Urinary bladder (tissue), 4 donors: ENCODE measurements around the gene ZAP70. TPM values are rescaled to one million over a fixed set of nuclear protein-coding genes. Genes with fewer than 3 reads are reported as not detected.
"Not testable (repeated sequence)": the region's sequence is repeated elsewhere in the genome, so short reads cannot be mapped to it uniquely, and the experiment has no call there.

ENCODE experiments used
- DNase-seq: peaks from one replicate; pipeline ENCODE4 v3.0.0-alpha.2; 2015; ENCODE audit errors: extremely low spot score
- H3K27ac ChIP-seq: one replicate; pipeline ENCODE4 v1.5.1; 2013; ENCODE audit warnings: low read depth, mild to moderate bottlenecking, moderate library complexity
- H3K36me3 ChIP-seq: one replicate; pipeline ENCODE4 v1.6.1; 2013; ENCODE audit warnings: mild to moderate bottlenecking, moderate library complexity; ENCODE audit not compliant: insufficient read depth
- H3K4me1 ChIP-seq: one replicate; pipeline ENCODE4 v1.6.1; 2013; ENCODE audit warnings: mild to moderate bottlenecking, moderate library complexity; ENCODE audit not compliant: insufficient read depth
- H3K4me3 ChIP-seq: one replicate; pipeline ENCODE4 v1.5.1; 2013; ENCODE audit warnings: low read depth, low read length
- WGBS: extraction: QIAGEN DNeasy Blood & Tissue Kit; methylation state at CpG from one replicate; pipeline ENCODE4 v1.1.7; 2013; 5-methylcytosine and 5-hydroxymethylcytosine counted together
- polyA plus RNA-seq: library from polyadenylated mRNA; stranded (reverse); fragments of 200-250 nt; gene quantifications from one replicate; pipeline ENCODE4 v1.2.3, GENCODE V29; 2013
- total RNA-seq: library from RNA; depleted of rRNA; stranded (reverse); fragments of >200 nt; gene quantifications from one replicate; pipeline ENCODE4 v1.2.3, GENCODE V29; 2014
- donor health status: healthy with polysubstance abuse.
- donor health status: healthy.

The ZAP70 gene
- total and polyA plus RNA-seq, 2 donors: 1.9 to 2.5 TPM

GRCh38 chr2:97678298-97678697 lies 35.1 kb upstream of the ZAP70 start:
- 88% methylated on average over 1 of the region's 1 CpG for WGBS
- no peak overlapping the region for H3K27ac ChIP-seq
- DNase-seq: no peak
- peaks cover 1% of the 10 kb centered on the region for H3K36me3 ChIP-seq
- no peaks in the 10 kb centered on the region for H3K4me1 ChIP-seq
- no peak overlapping the region for H3K4me3 ChIP-seq

DNA sequence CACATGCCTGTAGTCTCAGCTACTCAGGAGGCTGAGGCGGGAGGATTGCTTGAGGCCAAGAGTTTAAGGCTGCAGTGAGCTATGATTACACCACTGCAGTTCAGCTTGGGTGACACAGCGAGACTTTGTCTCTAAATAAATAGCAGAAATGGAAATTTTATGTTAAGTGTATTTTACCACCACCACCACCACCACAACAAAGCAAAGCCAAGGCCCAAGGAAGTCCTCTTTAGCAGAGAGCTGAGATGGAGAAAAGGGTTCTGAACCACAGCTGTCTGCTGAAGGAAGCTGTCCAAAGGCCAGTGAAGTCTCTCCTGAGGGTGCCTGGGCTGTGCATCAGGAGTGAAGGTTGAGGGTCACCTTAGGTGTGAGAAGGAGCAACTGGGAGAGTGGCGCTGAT lies 26.1 kb upstream of the ZAP70 start:
- not testable (repeated sequence) for H3K4me3 ChIP-seq, H3K27ac ChIP-seq, H3K36me3 ChIP-seq, H3K4me1 ChIP-seq, DNase-seq
- WGBS: 94% methylated on average over 2 of the region's 3 CpGs

- Histone ChIP-seq H3K4me3 (no peak overlapping the region), H3K4me1 (no peaks in the 10 kb centered on the region), H3K27ac (no peak overlapping the region), H3K36me3 (no peaks in the 10 kb centered on the region)
- no peak for DNase-seq
- WGBS: 82% methylated on average over 11 of the region's 11 CpGs
Observed at GRCh38 chr2:97688062-97688827, 25.1 kb upstream of the ZAP70 start.

- 45% methylated on average over 6 of the region's 6 CpGs for WGBS
- no peaks in the 10 kb centered on the region for H3K36me3 ChIP-seq
- no peaks in the 10 kb centered on the region for H3K4me1 ChIP-seq
- H3K4me3 ChIP-seq: no peak overlapping the region
- no peak for DNase-seq
- H3K27ac ChIP-seq: no peak overlapping the region
Observed at GRCh38 chr2:97691166-97691565, 22.2 kb upstream of the ZAP70 start.

GRCh38 chr2:97693476-97693875 lies 19.9 kb upstream of the ZAP70 start:
- DNase-seq: no peak
- H3K4me1 ChIP-seq: peaks cover 1% of the 10 kb centered on the region
- H3K27ac ChIP-seq: no peak overlapping the region
- H3K36me3 ChIP-seq: no peaks in the 10 kb centered on the region
- H3K4me3 ChIP-seq: no peak overlapping the region

- Histone ChIP-seq H3K4me1 (peaks cover 1% of the 10 kb centered on the region), H3K36me3 (no peaks in the 10 kb centered on the region), H3K27ac (no peak overlapping the region), H3K4me3 (no peak overlapping the region)
- 86% methylated on average over 5 of the region's 5 CpGs for WGBS
- DNase-seq: no peak
Observed at GRCh38 chr2:97695744-97696143, 17.6 kb upstream of the ZAP70 start.

- no peak overlapping the region for H3K4me3 ChIP-seq
- H3K4me1 ChIP-seq: peaks cover 1% of the 10 kb centered on the region
- DNase-seq: peak; percentile 64
- H3K36me3 ChIP-seq: no peaks in the 10 kb centered on the region
- WGBS: 27% methylated on average over 14 of the region's 14 CpGs
- no peak overlapping the region for H3K27ac ChIP-seq
Observed at GRCh38 chr2:97697252-97698235, 15.8 kb upstream of the ZAP70 start.

- no peak for DNase-seq
- Histone ChIP-seq H3K4me1 (peaks cover 1% of the 10 kb centered on the region), H3K27ac (no peak overlapping the region), H3K4me3 (no peak overlapping the region), H3K36me3 (no peaks in the 10 kb centered on the region)
- WGBS: 73% methylated on average over 4 of the region's 4 CpGs
Observed at GRCh38 chr2:97698530-97698929, 14.8 kb upstream of the ZAP70 start.

GRCh38 chr2:97699765-97700444 lies 13.5 kb upstream of the ZAP70 start:
- no peak for DNase-seq
- no peaks in the 10 kb centered on the region for H3K36me3 ChIP-seq
- WGBS: 60% methylated on average over 11 of the region's 11 CpGs
- H3K27ac ChIP-seq: no peak overlapping the region
- no peak overlapping the region for H3K4me3 ChIP-seq
- peaks cover 1% of the 10 kb centered on the region for H3K4me1 ChIP-seq

GRCh38 chr2:97701186-97701585 lies 12.2 kb upstream of the ZAP70 start:
- Histone ChIP-seq H3K27ac (no peak overlapping the region), H3K36me3 (no peaks in the 10 kb centered on the region), H3K4me3 (no peak overlapping the region), H3K4me1 (peaks cover 1% of the 10 kb centered on the region)
- 82% methylated on average over 13 of the region's 13 CpGs for whole genome bisulfite sequencing
- no peak for DNase-seq

DNA sequence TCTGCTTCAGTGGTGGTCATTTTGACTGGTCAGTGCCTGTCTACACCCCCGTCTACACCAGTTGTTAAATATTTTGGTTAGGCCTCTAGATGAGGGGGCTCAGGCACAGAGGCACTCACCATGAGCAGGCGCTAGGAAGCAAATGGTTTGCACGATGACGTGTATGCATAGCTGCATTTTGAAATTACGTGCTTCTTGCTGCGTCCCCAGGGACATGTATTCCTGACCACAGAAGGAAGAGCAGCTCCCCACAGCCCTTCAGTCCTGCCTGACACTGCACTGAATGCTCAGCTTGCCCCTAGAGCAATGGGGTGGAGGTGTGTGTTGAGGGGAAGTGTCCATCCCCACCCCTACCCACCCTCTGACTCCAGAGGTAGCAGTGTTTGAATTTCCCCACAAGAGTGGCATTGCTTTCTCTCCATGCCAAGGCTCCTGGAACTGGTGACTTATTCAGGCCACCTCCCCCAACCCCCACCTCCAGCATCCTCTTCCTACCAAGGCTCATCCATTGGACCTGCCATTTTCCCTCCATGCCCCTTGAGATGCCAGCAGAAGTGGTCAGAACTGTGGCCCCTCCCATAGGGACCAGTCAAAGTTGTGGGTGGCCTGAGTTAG lies 11.4 kb upstream of the ZAP70 start:
- DNase-seq: no peak
- Histone ChIP-seq H3K27ac (no peak overlapping the region), H3K4me1 (no peaks in the 10 kb centered on the region), H3K36me3 (no peaks in the 10 kb centered on the region), H3K4me3 (no peak overlapping the region)
- 89% methylated on average over 6 of the region's 6 CpGs for WGBS

DNA sequence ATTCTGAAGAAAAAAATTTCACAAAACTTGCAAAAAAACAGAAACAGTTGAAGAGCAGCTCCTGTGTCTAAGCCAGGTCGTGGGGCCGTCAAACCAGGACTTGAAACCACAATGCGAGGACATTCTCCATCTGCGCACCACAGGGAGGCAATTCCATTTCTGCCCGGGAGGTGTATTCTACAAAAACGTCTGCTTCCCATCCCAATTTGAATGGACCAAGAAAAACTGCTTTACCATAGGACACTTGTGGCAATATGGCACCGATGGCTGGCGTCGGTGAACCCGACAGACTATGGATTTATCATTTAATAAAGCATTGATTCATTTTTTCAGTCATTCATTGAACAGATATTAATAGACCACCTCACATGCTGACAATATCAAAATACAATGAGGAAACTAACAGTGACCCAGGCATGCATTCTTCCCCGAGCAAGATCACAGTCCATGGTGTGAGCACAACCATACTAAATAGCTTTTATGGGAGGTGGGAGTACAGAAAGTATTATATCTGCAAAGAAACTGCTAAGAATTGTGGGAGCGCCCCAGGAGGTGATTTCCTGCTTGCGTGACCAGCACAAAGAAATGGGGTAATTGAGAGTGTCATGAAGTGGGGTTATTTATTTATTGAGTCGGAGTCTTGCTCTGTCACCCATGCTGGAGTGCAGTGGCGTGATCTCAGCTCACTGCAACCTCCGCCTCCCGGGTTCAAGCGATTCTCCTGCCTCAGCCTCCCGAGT lies 10.5 kb upstream of the ZAP70 start:
- 89% methylated on average over 19 of the region's 19 CpGs for WGBS

GRCh38 chr2:97703741-97704140 lies 9.6 kb upstream of the ZAP70 start:
- 83% methylated on average over 3 of the region's 3 CpGs for WGBS
- Histone ChIP-seq H3K4me3 (no peak overlapping the region), H3K36me3 (no peaks in the 10 kb centered on the region)

More for the DNA sequence above, 10.5 kb upstream of the ZAP70 start:
- Histone ChIP-seq H3K4me1 (no peaks in the 10 kb centered on the region), H3K27ac (no peak overlapping the region), H3K36me3 (no peaks in the 10 kb centered on the region), H3K4me3 (no peak overlapping the region)
- DNase-seq: no peak

More at GRCh38 chr2:97703741-97704140, 9.6 kb upstream of the ZAP70 start:
- H3K4me1 ChIP-seq: no peaks in the 10 kb centered on the region
- no peak overlapping the region for H3K27ac ChIP-seq
- DNase-seq: no peak
